GM12874 (cell line): ENCODE results near the gene LIN52.

Experiments used
- TF ChIP-seq, protein P1 (sequence below): IDR thresholded peaks from 2 replicates; pipeline ENCODE4 v1.5.1; 2011; ENCODE audit warnings: low read depth, mild to moderate bottlenecking, control low read depth, low read length, moderate library complexity; ENCODE audit not compliant: insufficient read depth

LIN52 gene

DNA sequence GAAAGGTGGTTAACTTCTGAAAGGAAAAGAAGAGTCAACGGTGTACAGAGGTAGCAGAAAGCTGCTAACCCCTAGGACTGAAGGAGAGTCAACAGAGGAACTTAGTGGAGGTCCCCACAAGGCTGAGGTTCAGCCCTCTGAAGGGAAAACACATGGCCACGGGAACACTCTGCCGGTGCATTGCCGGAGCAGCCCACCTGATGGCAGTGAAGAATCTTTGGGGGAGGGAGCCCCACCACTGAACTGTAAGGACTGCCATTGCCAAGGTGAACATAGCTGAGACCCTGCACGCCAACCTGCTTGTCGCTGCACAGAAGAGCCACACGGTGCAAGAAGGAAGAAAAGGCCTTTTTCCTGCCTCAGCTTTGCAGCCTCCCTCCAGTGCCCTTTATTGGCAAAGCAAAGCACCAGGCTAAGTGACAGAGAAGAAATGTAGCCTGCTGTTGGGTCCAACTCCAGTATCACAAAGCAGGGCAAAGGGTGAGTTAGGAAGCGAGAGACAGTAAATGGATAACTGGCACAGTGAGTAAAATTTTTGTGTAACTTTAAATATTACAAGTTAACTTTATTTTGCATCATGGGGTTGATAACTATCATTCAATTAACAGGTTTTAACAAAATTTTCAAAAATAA lies 76.9 kb downstream of the LIN52 start:
- TF ChIP-seq, protein P1, sequence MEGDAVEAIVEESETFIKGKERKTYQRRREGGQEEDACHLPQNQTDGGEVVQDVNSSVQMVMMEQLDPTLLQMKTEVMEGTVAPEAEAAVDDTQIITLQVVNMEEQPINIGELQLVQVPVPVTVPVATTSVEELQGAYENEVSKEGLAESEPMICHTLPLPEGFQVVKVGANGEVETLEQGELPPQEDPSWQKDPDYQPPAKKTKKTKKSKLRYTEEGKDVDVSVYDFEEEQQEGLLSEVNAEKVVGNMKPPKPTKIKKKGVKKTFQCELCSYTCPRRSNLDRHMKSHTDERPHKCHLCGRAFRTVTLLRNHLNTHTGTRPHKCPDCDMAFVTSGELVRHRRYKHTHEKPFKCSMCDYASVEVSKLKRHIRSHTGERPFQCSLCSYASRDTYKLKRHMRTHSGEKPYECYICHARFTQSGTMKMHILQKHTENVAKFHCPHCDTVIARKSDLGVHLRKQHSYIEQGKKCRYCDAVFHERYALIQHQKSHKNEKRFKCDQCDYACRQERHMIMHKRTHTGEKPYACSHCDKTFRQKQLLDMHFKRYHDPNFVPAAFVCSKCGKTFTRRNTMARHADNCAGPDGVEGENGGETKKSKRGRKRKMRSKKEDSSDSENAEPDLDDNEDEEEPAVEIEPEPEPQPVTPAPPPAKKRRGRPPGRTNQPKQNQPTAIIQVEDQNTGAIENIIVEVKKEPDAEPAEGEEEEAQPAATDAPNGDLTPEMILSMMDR = no peak

DNA sequence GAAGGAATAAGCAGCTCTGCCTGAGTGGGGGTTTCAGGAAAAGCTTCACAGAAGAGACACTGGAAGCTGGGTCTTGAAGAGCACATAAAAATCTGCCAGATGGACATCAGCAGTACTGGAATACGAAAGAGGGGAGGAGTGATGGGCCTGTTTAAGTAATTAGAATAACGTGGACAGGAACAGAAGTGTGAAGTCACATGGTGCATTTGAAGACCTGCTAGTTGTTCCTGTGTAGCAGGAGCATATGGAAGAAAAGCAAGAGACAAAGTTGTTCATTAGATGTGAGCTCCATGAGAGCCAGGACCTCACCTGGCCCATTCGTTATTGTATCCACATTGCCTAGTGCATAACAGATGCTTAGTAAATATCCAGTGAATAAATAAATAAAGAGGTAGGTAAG lies 85.2 kb downstream of the LIN52 start:
- TF ChIP-seq, protein P1 = no peak

DNA sequence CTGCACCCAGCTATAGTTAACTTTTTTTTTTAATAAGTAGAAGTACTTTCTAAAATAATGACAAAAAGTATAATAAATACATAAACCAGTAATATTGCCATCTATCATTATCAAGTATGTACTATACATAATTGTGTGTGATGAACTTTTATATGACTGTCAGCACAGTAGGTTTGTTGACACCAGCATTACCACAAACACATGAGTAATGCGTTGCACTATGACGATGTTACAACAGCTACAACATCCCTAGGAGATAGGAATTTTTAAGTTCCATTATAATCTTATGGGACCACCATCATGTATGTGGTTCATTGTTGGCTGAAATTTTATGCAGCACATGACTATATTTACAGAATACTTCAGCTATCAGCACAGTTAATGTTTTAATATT lies 91.6 kb downstream of the LIN52 start:
- TF ChIP-seq, protein P1 = no peak

DNA sequence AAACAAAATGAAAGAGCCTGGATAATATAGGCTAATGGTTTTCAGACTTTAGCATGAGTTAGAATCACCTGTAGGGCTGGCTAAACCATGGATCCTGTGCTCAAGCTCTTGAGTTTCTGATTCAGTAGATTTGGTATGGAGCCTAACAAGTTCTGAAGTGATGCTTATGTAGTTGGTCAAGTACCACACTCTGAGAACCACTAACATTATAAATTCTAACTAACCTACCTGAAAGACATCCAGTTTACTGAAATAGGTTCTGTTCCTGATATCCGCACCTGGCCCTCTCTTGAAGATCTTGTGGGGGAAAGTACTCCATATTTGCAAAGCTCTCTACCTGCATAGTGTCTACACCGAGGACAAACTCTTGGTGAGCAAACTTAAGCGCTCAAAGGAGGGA lies 95.1 kb downstream of the LIN52 start:
- TF ChIP-seq, protein P1 = no peak

DNA sequence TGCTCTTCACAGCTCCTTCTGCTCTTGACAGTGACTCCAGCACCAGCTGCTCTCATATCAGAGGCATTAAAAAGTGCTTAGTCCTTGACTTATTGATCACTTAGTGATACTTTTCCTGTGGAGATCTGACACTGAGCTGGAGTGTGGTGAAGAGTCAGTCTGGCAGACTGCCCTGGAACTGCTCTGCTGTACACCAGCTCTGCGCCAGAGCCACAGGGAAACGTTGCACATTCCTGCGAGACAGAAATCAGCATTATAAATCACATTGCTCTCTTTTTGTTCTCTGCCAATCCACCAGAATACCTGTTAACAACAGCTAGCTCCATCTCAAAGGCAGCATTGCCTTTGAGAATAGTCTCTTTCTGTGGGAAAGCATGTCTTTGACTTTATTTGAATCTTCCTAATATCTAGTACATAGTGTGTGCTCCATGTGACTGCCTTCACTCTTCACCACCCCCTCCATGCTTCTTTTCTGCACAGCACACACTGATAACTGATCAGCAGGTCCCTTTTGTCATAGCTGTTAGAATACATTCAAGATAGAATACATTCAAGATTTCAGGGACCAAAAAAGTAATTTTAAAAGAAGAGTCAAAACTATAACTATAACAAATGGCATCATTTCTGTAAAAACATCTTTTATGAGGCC lies 106.3 kb downstream of the LIN52 start:
- TF ChIP-seq, protein P1 = no peak

DNA sequence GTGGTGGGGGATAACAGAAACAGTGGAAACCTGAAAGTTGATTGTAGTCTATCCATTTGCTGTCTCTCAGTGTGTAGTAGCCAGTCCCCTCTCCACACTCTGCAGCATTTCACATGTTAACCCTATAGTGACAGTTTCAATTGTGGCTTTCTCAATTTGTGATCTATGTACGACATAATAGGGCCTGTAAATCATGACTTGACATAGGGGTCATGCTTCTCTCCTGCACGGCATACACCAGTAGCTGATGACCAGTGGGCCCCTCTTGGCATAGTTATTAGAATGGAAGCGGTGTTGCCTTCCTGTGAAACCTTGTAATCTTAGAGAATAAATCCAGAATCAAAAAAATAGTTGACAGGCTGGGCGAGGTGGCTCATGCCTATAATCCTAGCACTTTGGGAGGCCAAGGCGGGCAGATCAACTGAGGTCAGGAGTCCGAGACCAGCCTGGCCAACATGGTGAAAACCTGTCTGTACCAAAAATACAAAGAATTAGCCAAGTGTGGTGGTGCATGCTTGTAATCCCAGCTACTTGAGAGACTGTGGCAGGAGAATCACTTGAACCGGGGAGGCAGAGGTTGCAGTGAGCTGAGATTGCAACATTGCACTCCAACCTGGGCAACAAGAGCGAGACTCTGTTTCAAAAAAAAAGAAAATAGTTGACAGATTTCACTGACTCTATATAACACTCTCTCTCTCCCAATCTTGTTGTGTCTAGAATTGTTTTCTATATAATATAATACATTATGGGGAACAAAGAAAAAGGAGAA lies 109.9 kb downstream of the LIN52 start:
- TF ChIP-seq, protein P1 = no peak

DNA sequence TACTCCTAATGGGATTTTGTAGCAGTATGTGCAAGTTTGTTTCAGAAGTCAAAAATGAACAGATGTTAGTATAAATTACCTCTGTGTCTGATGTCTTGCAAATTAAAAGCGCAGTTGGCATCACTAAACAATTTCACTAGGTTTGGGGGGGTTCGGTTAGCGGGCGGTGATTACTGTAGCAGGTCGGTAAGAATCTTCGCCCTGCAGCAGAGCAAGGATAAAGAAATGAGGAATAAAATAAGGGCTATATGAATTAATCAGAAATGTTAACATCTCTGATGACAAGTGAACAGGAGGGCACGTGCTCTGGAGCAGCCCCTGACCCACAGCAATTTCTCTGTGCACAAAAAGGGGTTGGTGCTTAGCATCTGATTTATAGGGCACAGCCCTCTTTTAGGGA lies 110.9 kb downstream of the LIN52 start:
- TF ChIP-seq, protein P1 = no peak
